Measurements from ENCODE around the gene MOV10. TPM values are rescaled to one million over a fixed set of nuclear protein-coding genes. Genes with fewer than 3 reads are reported as not detected.

MOV10 gene
- total and polyA plus RNA-seq, 9 of the 15 experiments (the other 6 are each of a cell fraction or from before 2014, with no cell fraction given) = 16.7 to 105 (median 49.5) TPM

- H3K4me1 ChIP-seq (replicated peaks in 1 of 2; ENCODE audit: control insufficient read depth in 2 of 2, insufficient read depth in 2 of 2, low read length in 2 of 2) = peaks cover 18 to 42% of the 10 kb centered on the region in 2 experiments
- no TSS peak for BruUV-seq (replicated peaks)
- peaks cover 53% of the 10 kb centered on the region for H3K36me3 ChIP-seq (ENCODE audit: control insufficient read depth, insufficient read depth, low read length)
- H3K27me3 ChIP-seq (ENCODE audit: control insufficient read depth in 2 of 2, insufficient read depth in 2 of 2, low read length in 2 of 2) = no peaks in the 10 kb centered on the region
- no peaks in the 10 kb centered on the region for H3K9me1 ChIP-seq (ENCODE audit: control insufficient read depth, insufficient read depth, low read length)
- ChIA-PET CTCF (ENCODE audit: low intra/inter-chr PET ratio) (interaction anchor here (2.2 kb wide), 1 partner anchor 33 kb away, joined by 15 read pairs; the partner anchor contains the start of gene RHOC), POLR2A (interaction anchor here (0.6 to 7.3 kb wide), 15 partner anchors 10 to 152 kb away, joined by 3 to 104 read pairs (median 8); partner anchors contain the start of genes PPM1J and ST7L)
- H3K27ac ChIP-seq (ENCODE audit: extremely low read depth, low read depth, low read length) = peak overlapping the region; percentile 86
- 17% methylated on average over 18 of the region's 18 CpGs for WGBS (ENCODE audit: insufficient coverage, low coverage, missing lambda C conversion rate)
- peaks cover 45% of the 10 kb centered on the region for H3K79me2 ChIP-seq (ENCODE audit: control insufficient read depth, insufficient read depth, low read length)
- H2AFZ ChIP-seq (ENCODE audit: low read depth, low read length) = peak overlapping the region; percentile 89
- H4K20me1 ChIP-seq (replicated peaks; ENCODE audit: control insufficient read depth, insufficient read depth, low read length) = no peaks in the 10 kb centered on the region
- FAIRE-seq (peak; percentile 26), DNase-seq (ENCODE audit: extremely low read depth in 1 of 4, low spot score in 3 of 4) (peak in 3 of 4 experiments; percentile 50 to 54 (median 50)), ATAC-seq (peak; percentile 44)
- in situ Hi-C loops (cut with MboI) (no loop called here), intact Hi-C loops (cut with micrococcal nuclease) (loop anchor here (1.0 kb wide), 2 partner anchors 33 to 54 kb away; partner anchors contain the start of gene RHOC)
- H3K9ac ChIP-seq (ENCODE audit: insufficient read depth in 1 of 2, low read depth in 2 of 2, low read length in 2 of 2) = peak overlapping the region; percentile 87 to 98
- no peaks in the 10 kb centered on the region for H3K9me3 ChIP-seq (replicated peaks; ENCODE audit: control insufficient read depth, insufficient read depth, low read depth, low read length)
- peak overlapping the region; percentile 71 for H3K4me3 ChIP-seq
- H3K4me2 ChIP-seq (ENCODE audit: insufficient read depth, low read length) = peak overlapping the region; percentile 85
- TF ChIP-seq, protein P1, sequence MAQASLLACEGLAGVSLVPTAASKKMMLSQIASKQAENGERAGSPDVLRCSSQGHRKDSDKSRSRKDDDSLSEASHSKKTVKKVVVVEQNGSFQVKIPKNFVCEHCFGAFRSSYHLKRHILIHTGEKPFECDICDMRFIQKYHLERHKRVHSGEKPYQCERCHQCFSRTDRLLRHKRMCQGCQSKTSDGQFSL (CRISPR knock-in tag; IDR thresholded peaks at IDR 0.05) = no peak
- TF ChIP-seq, protein P1 (tag; IDR thresholded peaks at IDR 0.05) = no peak
- TF ChIP-seq ZFP91 (CRISPR knock-in tag; IDR thresholded peaks at IDR 0.05) (no peak), AFF1 (IDR thresholded peaks at IDR 0.05; ENCODE audit: low read depth in 1 of 2, partially characterized antibody in 2 of 2) (no peak), ZNF408 (CRISPR knock-in tag; IDR thresholded peaks at IDR 0.05; ENCODE audit: low read depth) (no peak), ZFP1 (CRISPR knock-in tag; IDR thresholded peaks at IDR 0.05) (no peak), ZNF668 (CRISPR knock-in tag; IDR thresholded peaks at IDR 0.05) (no peak), SLC30A9 (CRISPR knock-in tag; IDR thresholded peaks at IDR 0.05) (no peak)
- TF ChIP-seq, protein P2, sequence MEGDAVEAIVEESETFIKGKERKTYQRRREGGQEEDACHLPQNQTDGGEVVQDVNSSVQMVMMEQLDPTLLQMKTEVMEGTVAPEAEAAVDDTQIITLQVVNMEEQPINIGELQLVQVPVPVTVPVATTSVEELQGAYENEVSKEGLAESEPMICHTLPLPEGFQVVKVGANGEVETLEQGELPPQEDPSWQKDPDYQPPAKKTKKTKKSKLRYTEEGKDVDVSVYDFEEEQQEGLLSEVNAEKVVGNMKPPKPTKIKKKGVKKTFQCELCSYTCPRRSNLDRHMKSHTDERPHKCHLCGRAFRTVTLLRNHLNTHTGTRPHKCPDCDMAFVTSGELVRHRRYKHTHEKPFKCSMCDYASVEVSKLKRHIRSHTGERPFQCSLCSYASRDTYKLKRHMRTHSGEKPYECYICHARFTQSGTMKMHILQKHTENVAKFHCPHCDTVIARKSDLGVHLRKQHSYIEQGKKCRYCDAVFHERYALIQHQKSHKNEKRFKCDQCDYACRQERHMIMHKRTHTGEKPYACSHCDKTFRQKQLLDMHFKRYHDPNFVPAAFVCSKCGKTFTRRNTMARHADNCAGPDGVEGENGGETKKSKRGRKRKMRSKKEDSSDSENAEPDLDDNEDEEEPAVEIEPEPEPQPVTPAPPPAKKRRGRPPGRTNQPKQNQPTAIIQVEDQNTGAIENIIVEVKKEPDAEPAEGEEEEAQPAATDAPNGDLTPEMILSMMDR (IDR thresholded peaks at IDR 0.05 in 2 of 3, conservative IDR thresholded peaks at IDR 0.05 in 1 of 3; ENCODE audit: insufficient read depth in 2 of 3, low read depth in 1 of 3, low read length in 3 of 3) = peak; percentile 53 to 62 (median 57)
- TF ChIP-seq, protein P3, sequence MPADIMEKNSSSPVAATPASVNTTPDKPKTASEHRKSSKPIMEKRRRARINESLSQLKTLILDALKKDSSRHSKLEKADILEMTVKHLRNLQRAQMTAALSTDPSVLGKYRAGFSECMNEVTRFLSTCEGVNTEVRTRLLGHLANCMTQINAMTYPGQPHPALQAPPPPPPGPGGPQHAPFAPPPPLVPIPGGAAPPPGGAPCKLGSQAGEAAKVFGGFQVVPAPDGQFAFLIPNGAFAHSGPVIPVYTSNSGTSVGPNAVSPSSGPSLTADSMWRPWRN (IDR thresholded peaks at IDR 0.05; ENCODE audit: low read depth) = no peak
Observed at GRCh38 chr1:112673592-112674439, 643 bp upstream of the MOV10 start.
